GM12865 (cell line): ENCODE data around the gene ZBTB7C.

ENCODE experiments used
- DNase-seq: peaks from one replicate; pipeline ENCODE4 v3.0.0; 2010; ENCODE audit warnings: low read depth
- H3K4me3 ChIP-seq: 2 replicates; pipeline ENCODE4 v1.5.1; 2011; ENCODE audit warnings: mild to moderate bottlenecking, low read depth, low read length, control low read depth
- TF ChIP-seq, protein P1 (sequence below): IDR thresholded peaks from 2 replicates; pipeline ENCODE4 v1.5.1; 2011; ENCODE audit warnings: low read length, control low read depth, low read depth, inconsistent platforms; ENCODE audit not compliant: insufficient read depth; ENCODE audit errors: missing control alignments

ZBTB7C gene

GRCh38 chr18:48222118-48222517 lies 187.1 kb downstream of the ZBTB7C start:
- DNase-seq, result peak; percentile 64
- no peak overlapping the region for H3K4me3 ChIP-seq
- TF ChIP-seq, protein P1, sequence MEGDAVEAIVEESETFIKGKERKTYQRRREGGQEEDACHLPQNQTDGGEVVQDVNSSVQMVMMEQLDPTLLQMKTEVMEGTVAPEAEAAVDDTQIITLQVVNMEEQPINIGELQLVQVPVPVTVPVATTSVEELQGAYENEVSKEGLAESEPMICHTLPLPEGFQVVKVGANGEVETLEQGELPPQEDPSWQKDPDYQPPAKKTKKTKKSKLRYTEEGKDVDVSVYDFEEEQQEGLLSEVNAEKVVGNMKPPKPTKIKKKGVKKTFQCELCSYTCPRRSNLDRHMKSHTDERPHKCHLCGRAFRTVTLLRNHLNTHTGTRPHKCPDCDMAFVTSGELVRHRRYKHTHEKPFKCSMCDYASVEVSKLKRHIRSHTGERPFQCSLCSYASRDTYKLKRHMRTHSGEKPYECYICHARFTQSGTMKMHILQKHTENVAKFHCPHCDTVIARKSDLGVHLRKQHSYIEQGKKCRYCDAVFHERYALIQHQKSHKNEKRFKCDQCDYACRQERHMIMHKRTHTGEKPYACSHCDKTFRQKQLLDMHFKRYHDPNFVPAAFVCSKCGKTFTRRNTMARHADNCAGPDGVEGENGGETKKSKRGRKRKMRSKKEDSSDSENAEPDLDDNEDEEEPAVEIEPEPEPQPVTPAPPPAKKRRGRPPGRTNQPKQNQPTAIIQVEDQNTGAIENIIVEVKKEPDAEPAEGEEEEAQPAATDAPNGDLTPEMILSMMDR, result no peak

DNA sequence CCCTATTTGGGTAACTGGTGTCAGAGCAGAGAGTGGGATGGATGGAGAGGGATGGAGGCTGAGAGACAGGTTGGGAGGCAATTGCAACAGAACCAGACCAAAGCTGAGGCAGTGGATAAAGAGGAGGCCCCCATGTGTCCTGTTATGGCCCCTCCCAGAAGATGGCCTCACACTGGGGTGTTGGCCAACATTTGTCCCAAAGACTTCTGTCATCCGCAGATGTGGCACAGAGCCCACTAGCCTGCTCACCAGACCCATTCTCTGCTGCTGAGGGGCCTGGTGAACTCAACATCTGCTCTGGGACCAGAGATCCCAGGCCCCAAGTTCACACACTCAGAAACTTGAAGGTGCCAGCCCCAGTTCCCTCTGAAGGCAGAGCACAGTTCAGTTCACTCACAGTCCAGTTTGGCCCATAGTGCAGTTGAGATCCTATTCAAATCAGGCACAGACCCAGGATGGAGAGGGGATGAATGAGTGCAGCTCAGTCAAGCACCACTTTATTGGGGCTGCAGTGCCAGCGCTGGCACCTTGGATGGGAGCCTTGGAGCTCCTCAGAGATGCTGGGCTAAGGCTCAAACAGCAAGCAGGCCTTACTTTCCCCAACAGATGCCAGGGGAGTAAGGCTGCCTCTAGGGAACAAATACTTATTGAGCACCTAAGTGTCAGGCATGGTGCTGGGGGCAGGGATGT lies 189.2 kb downstream of the ZBTB7C start:
- no peak overlapping the region for H3K4me3 ChIP-seq
- DNase-seq, result no peak
- TF ChIP-seq, protein P1, result no peak

DNA sequence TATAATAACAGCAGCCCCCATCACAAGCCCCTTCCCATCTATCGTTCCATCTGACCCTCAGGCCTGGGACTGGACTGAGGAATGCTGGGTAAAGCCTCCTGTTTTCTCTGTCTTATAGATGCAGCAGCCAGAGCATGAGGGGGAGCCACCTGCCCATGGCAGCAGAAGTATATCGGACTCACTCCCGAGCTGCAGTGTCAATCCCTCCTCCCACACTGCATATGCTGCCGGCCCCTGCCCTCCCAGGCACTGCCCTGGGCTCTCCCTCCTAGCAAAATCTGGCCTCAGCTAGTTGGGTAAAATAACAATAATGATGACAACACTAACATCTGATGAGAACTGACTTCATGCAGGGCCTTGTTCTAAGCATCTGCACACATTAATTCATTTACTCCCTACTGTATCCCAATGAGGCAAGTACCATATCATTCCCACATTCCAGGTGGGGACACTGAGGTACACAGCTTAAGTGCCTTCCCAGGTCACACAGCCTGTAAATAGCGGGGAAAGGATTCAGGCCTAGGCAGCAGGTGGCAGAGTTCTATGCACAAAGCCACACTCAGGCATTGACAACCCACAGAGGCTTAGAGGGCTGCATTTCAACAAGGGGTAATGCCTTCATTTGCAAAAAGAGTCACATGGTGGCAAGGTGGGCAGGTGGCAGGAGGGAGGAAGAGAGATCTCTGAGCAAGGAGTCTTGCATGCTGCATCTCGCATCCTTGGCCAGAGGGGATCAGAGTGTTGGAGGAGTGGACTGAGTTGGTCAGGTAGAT lies 190.0 kb downstream of the ZBTB7C start:
- H3K4me3 ChIP-seq, result no peak overlapping the region
- TF ChIP-seq, protein P1, result no peak
- no peak for DNase-seq

- no peak overlapping the region for H3K4me3 ChIP-seq
- DNase-seq, result no peak
- TF ChIP-seq, protein P1, result no peak
Measured at GRCh38 chr18:48218285-48219022, 190.7 kb downstream of the ZBTB7C start.

- TF ChIP-seq, protein P1, result no peak
- H3K4me3 ChIP-seq, result no peak overlapping the region
- DNase-seq, result no peak
Measured at GRCh38 chr18:48217258-48218250, 191.6 kb downstream of the ZBTB7C start.

GRCh38 chr18:48216639-48217257 lies 192.4 kb downstream of the ZBTB7C start:
- DNase-seq, result no peak
- no peak overlapping the region for H3K4me3 ChIP-seq
- TF ChIP-seq, protein P1, result no peak
